Naive thymus-derived CD4-positive, alpha-beta T cell (primary cell): Measurements from ENCODE around the gene SLC51B. TPM values are rescaled to one million over a fixed set of nuclear protein-coding genes. Genes with fewer than 3 reads are reported as not detected.
"Not testable (repeated sequence)": the region's sequence is repeated elsewhere in the genome, so short reads cannot be mapped to it uniquely, and the experiment has no call there.

Experiments used
- ATAC-seq: fragments of 150-1000 bp; cut with Tn5 transposase; 2 replicates; pipeline ENCODE4 v1.10.0; 2021; ENCODE audit warnings: mild to moderate bottlenecking, moderate library complexity
- CTCF ChIA-PET: fragments of 350-600 bp; sonication (Branson Sonifier 250); formaldehyde crosslinking; loops from one replicate; lab custom pipeline; 2021; ENCODE audit warnings: antibody characterized with exemption; lab: Charles Lee
- POLR2A ChIA-PET: fragments of 350-600 bp; sonication (Branson Sonifier 250); formaldehyde crosslinking; loops from one replicate; lab custom pipeline; 2021; ENCODE audit warnings: antibody characterized with exemption, inconsistent platforms; lab: Charles Lee
- DNase-seq, 9 donors: peaks; one replicate each; pipeline versions ENCODE4 v3.0.0 to v3.0.0-alpha.2; 2020 to 2022; ENCODE audit warnings: mixed read lengths in 1 of 9
- H3K27ac ChIP-seq: one replicate; pipeline ENCODE4 v1.7.0; 2013; ENCODE audit warnings: mild to moderate bottlenecking, low read depth, low read length, moderate library complexity
- H3K27me3 ChIP-seq, 2 donors: one replicate each; pipeline ENCODE4 v1.7.0; 2013; ENCODE audit warnings: low read length in 2 of 2, mild to moderate bottlenecking in 2 of 2, moderate library complexity in 2 of 2; ENCODE audit not compliant: control insufficient read depth in 2 of 2, insufficient read depth in 2 of 2
- H3K36me3 ChIP-seq, 3 experiments: 1 replicate in 2 of 3; 2 replicates in 1 of 3; pipeline ENCODE4 v1.7.0; 2013; ENCODE audit warnings: low read length in 3 of 3, mild to moderate bottlenecking in 3 of 3, moderate library complexity in 1 of 3; ENCODE audit not compliant: insufficient read depth in 3 of 3, control insufficient read depth in 2 of 3
- H3K4me1 ChIP-seq, 2 donors: one replicate each; pipeline ENCODE4 v1.7.0; 2013; ENCODE audit warnings: low read length in 2 of 2, mild to moderate bottlenecking in 2 of 2, moderate library complexity in 1 of 2; ENCODE audit not compliant: control insufficient read depth in 2 of 2, insufficient read depth in 2 of 2
- H3K4me3 ChIP-seq: 2 replicates; pipeline ENCODE4 v1.7.0; 2013; ENCODE audit warnings: mild to moderate bottlenecking, low read length
- H3K9me3 ChIP-seq, 3 experiments: 1 replicate in 2 of 3; 2 replicates in 1 of 3; pipeline ENCODE4 v1.7.0; 2013; ENCODE audit warnings: low read length in 3 of 3; ENCODE audit not compliant: control insufficient read depth in 2 of 3
- H3K27ac Mint-ChIP-seq, 9 donors: one replicate each; pipeline ENCODE4 v1.8.0; 2020 to 2022; ENCODE audit warnings: mixed read lengths in 9 of 9, mild to moderate bottlenecking in 8 of 9, moderate library complexity in 5 of 9, inconsistent platforms in 2 of 9
- H3K27me3 Mint-ChIP-seq, 5 donors: one replicate each; pipeline ENCODE4 v1.8.0; 2021 to 2022; ENCODE audit warnings: mixed read lengths in 5 of 5, mild to moderate bottlenecking in 1 of 5
- H3K36me3 Mint-ChIP-seq, 5 donors: one replicate each; pipeline ENCODE4 v1.8.0; 2020 to 2022; ENCODE audit warnings: mixed read lengths in 5 of 5, mild to moderate bottlenecking in 3 of 5, inconsistent platforms in 1 of 5
- H3K4me1 Mint-ChIP-seq, 7 donors: one replicate each; pipeline ENCODE4 v1.8.0; 2020 to 2022; ENCODE audit warnings: mixed read lengths in 7 of 7, mild to moderate bottlenecking in 3 of 7, inconsistent platforms in 1 of 7
- H3K4me3 Mint-ChIP-seq, 10 donors: one replicate each; pipeline ENCODE4 v1.8.0; 2020 to 2022; ENCODE audit warnings: mild to moderate bottlenecking in 10 of 10, mixed read lengths in 10 of 10, moderate library complexity in 6 of 10, inconsistent platforms in 2 of 10
- H3K9me3 Mint-ChIP-seq, 11 donors: one replicate each; pipeline ENCODE4 v1.8.0; 2020 to 2022; ENCODE audit warnings: mixed read lengths in 11 of 11, mild to moderate bottlenecking in 4 of 11, inconsistent platforms in 1 of 11, moderate library complexity in 1 of 11
- intact Hi-C, 2 donors: fragments of 100-400 bp; cut with micrococcal nuclease; formaldehyde crosslinking; loops; one replicate each; pipeline ENCODE4 v1.15.1; 2023
- polyA plus RNA-seq, 2 donors: library from polyadenylated mRNA; unstranded; fragments of 300-500 nt; fragmentation: Illumina TruSeq; gene quantifications; one replicate each; pipeline ENCODE4 v1.2.3, GENCODE V29; 2021
- total RNA-seq, 6 experiments: library from RNA in 5 of 6; stranded (reverse) in 5 of 6; gene quantifications; 1 replicate in 5 of 6; 2 replicates in 1 of 6; pipeline ENCODE4 v1.2.3 and lab custom pipeline; 2021 to 2026

The SLC51B gene
- total and polyA plus RNA-seq, 7 experiments from 2014 or later: not detected

DNA sequence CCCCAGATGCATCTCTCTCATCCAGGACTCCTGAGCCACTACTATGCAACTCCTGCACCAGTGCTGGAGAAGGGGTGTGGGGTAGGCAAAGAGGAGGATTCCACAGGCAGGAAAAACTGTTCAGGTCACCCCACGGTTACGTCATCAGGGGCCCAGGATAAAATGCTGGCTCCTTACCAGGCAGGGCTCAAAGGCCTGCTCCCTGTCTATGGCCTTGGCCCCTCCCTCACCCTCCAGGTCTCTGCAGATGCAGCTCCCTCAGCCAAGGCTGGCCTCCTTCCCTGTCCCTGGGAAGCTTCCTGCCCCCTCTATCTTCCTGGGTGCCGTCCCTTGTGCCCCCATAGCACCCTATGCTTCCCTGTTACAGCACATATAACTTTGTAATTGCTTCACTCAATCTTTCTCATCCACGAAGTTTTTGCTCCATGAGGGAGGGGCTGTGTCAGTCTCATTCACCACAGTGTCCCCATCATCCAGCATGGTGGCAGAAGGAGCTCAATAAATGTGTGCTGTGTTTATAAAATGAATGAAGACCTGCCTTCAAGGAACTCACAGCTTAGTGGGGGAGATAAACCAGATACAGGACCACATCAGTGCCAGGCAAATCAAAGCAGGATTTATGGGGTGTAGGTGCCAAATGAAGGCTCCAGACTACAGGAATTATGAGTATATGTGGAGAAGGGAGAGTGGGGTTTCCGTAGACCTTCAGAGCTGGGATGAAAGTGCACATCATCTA lies 50.0 kb downstream of the SLC51B start:
- ChIA-PET POLR2A (no interaction called here), CTCF (interaction anchor here (0.7 to 0.8 kb wide), 2 partner anchors 14 to 176 kb away, joined by 3 read pairs; no protein-coding TSS in a partner anchor)
- Histone ChIP-seq H3K4me3 (no peak overlapping the region), H3K27me3 (no peaks in the 10 kb centered on the region), H3K4me1 (no peaks in the 10 kb centered on the region), H3K27ac (no peak overlapping the region), H3K9me3 (no peaks in the 10 kb centered on the region), H3K36me3 (peaks cover 0 to 32% (median 10%) of the 10 kb centered on the region in 3 experiments)
- Mint-ChIP-seq H3K4me3 (no peak overlapping the region), H3K4me1 (no peaks in the 10 kb centered on the region), H3K9me3 (no peaks in the 10 kb centered on the region), H3K27ac (no peak overlapping the region), H3K27me3 (no peaks in the 10 kb centered on the region), H3K36me3 (peaks cover 2 to 25% (median 12%) of the 10 kb centered on the region in 5 donors)
- intact Hi-C loops: no loop called here
- ATAC-seq (no peak), DNase-seq (no peak)

DNA sequence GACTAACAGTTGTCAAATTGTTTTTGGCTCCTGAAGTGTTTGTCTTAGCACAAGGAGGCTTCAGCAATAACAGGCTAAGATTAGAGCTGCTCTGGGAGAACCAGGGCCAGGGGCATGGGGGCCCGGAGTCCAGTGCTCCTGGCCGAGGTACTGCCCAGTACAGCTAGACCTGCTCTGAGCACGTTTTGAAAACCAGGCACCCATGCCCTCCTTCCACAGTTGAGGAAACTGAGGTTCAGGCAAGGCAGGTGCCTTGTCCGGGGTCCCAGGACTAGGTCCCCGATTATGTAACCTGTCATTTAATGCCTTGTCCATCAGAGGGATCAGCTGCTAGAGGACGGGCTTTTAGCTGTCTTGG lies 50.5 kb downstream of the SLC51B start:
- CTCF ChIA-PET: interaction anchor here (0.7 to 0.8 kb wide), 2 partner anchors 13 to 175 kb away, joined by 3 read pairs; no protein-coding TSS in a partner anchor
- H3K4me3 Mint-ChIP-seq: no peak overlapping the region

DNA sequence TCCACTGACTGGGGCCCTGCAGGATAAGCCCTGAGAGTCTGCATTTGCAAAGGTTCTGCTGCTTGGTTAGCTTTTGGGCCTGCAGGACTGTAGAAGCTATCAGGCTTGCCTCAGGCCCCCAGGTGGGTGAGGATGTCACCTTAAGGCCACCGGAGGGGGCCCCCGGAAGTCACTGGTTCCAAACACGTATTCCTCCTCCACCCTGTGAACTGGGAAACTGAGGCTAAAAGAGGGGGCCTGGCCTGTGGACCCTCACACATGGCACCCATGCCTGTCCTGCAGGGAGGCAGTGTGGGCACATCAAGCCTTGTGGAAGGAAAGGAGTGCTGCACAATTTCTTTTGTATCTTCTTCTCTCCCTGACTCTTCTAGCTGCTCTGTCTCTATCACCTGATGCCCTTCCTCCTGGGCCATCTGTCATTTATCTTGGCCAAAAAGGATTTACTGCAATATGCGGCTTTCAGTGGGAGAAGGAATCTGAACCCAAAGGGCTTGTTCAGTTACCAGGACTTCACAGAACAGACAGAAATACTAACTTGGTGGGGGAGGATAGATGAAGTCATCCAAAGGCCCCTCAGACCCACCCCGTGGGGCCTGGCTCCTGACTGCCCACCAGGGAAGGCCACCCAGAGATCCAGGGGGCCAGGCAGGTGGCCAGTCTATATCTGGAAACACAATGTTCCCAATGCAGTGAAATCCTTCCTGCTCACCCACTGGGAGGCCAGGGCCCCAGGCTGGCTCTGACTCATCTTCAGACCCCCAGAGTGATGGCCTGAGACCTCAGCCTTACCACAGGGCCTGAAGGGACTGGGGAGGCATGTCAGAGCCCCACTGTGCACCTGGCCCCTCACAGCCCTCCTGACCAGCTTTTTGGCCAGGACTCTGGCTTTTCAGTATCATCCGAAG lies 51.5 kb downstream of the SLC51B start:
- DNase-seq (no peak), ATAC-seq (no peak)
- Mint-ChIP-seq H3K27ac (no peak overlapping the region), H3K36me3 (peaks cover 4 to 36% (median 17%) of the 10 kb centered on the region in 5 donors), H3K4me1 (peaks cover 0 to 9% (median 4%) of the 10 kb centered on the region in 7 donors), H3K9me3 (no peaks in the 10 kb centered on the region), H3K4me3 (no peak overlapping the region), H3K27me3 (no peaks in the 10 kb centered on the region)
- POLR2A ChIA-PET: no interaction called here
- CTCF ChIA-PET: no interaction called here
- intact Hi-C loops: no loop called here
- Histone ChIP-seq H3K9me3 (no peaks in the 10 kb centered on the region), H3K36me3 (peaks cover 0 to 47% (median 12%) of the 10 kb centered on the region in 3 experiments), H3K27ac (no peak overlapping the region), H3K4me3 (no peak overlapping the region), H3K4me1 (no peaks in the 10 kb centered on the region), H3K27me3 (no peaks in the 10 kb centered on the region)

More for the DNA sequence above, 50.5 kb downstream of the SLC51B start:
- no peaks in the 10 kb centered on the region for H3K9me3 ChIP-seq
- intact Hi-C loops: no loop called here
- POLR2A ChIA-PET: no interaction called here
- Mint-ChIP-seq H3K27me3 (no peaks in the 10 kb centered on the region), H3K9me3 (no peaks in the 10 kb centered on the region), H3K27ac (no peak overlapping the region), H3K4me1 (peaks cover 0 to 3% (median 0%) of the 10 kb centered on the region in 7 donors), H3K36me3 (peaks cover 2 to 30% (median 12%) of the 10 kb centered on the region in 5 donors)
- H3K27ac ChIP-seq: no peak overlapping the region
- H3K4me1 ChIP-seq: no peaks in the 10 kb centered on the region
- ATAC-seq: no peak
- no peaks in the 10 kb centered on the region for H3K27me3 ChIP-seq
- H3K36me3 ChIP-seq: peaks cover 0 to 37% (median 12%) of the 10 kb centered on the region in 3 experiments
- H3K4me3 ChIP-seq: no peak overlapping the region
- no peak for DNase-seq

DNA sequence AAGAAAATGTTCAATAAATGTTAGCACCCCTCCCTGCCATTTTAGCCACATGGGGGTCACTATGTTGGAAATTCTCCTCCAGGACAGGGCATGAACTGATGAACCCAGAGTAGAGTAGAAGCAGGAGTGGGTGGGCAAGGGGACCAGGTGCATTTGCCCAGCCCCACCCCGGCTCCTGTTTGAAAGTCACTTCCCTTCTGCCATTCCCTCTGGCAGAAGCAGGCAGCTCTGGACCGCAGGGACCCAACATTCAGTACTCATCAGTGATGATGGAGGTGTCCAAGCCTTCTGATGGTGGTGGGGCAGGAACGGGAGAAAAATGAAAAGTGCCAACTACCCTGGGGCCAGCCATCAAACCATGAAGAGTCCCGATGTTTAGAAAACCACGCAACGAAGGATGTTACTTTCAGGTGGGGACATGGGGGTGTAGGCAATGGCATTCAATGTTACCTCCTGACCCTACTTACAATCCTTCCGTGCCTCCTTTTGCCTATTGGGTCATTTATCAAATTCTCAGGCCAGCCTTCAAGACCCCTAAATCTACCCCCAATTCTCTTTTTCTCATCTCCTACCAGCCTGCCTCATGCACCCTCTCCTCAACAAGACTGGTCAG lies 52.6 kb downstream of the SLC51B start:
- Histone ChIP-seq H3K27me3 (no peaks in the 10 kb centered on the region), H3K27ac (no peak overlapping the region), H3K36me3 (peaks cover 0 to 48% (median 12%) of the 10 kb centered on the region in 3 experiments), H3K9me3 (no peaks in the 10 kb centered on the region), H3K4me1 (no peaks in the 10 kb centered on the region), H3K4me3 (no peak overlapping the region)
- peaks cover 5 to 37% (median 17%) of the 10 kb centered on the region in 5 donors for H3K36me3 Mint-ChIP-seq
- POLR2A ChIA-PET: no interaction called here
- H3K9me3 Mint-ChIP-seq: no peaks in the 10 kb centered on the region
- no peak overlapping the region for H3K27ac Mint-ChIP-seq
- intact Hi-C loops: no loop called here
- no peaks in the 10 kb centered on the region for H3K27me3 Mint-ChIP-seq
- no peak for ATAC-seq
- no peak for DNase-seq
- no peak overlapping the region for H3K4me3 Mint-ChIP-seq
- CTCF ChIA-PET: no interaction called here
- peaks cover 0 to 10% (median 5%) of the 10 kb centered on the region in 7 donors for H3K4me1 Mint-ChIP-seq

DNA sequence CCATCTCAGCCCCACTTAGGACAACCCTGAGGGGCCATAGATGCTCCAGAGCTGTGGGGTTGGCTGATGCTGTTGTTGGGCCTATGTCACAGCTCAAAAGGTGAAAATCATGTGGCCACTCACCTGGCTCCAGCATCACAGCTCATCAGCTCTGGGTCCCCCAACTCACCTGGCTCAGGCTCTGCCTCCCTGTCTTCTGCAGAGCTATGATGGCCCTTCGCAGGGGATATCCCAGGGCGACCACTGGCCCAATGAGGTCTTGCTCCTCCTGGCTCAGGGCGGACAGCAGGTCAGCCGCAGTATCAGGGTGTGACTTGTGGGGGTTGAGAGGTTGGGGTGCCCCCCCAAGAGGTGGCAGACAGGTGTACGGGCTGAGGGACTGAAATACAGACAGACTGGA lies 54.1 kb downstream of the SLC51B start:
- no peaks in the 10 kb centered on the region for H3K9me3 ChIP-seq
- no peak overlapping the region for H3K27ac Mint-ChIP-seq
- no peak overlapping the region for H3K4me3 ChIP-seq
- H3K4me1 Mint-ChIP-seq: peaks cover 0 to 12% (median 5%) of the 10 kb centered on the region in 7 donors
- H3K27me3 ChIP-seq: no peaks in the 10 kb centered on the region
- peaks cover 7 to 48% (median 17%) of the 10 kb centered on the region in 5 donors for H3K36me3 Mint-ChIP-seq
- ChIA-PET POLR2A (interaction anchor here (0.8 kb wide), 1 partner anchor 34 kb away, joined by 3 read pairs; no protein-coding TSS in a partner anchor), CTCF (no interaction called here)
- ATAC-seq (no peak), DNase-seq (no peak)
- H3K27ac ChIP-seq: no peak overlapping the region
- no peaks in the 10 kb centered on the region for H3K9me3 Mint-ChIP-seq
- intact Hi-C loops: no loop called here
- no peaks in the 10 kb centered on the region for H3K4me1 ChIP-seq
- no peaks in the 10 kb centered on the region for H3K27me3 Mint-ChIP-seq
- H3K36me3 ChIP-seq: peaks cover 0 to 54% (median 12%) of the 10 kb centered on the region in 3 experiments
- H3K4me3 Mint-ChIP-seq: no peak overlapping the region

DNA sequence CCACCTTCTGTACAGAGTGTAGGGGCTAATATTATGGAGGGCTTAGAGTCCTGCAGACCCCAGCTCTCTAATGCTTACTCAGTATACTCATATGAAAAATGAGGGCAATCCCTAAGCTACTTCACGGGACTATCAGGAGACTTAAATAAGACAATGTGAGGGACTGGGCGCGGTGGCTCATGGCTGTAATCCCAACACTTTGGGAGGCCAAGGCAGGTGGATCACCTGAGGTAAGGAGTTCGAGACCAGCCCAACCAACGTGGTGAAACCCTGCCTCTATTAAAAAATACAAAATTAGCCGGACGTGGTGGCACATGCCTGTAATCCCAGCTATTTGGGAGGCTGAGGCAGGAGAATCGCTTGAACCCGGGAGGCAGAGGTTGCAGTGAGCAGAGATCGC lies 54.6 kb downstream of the SLC51B start:
- H3K27ac ChIP-seq, H3K4me1 ChIP-seq, H3K9me3 ChIP-seq, H3K4me3 Mint-ChIP-seq, intact Hi-C loops, DNase-seq, ATAC-seq, H3K27ac Mint-ChIP-seq, H3K4me3 ChIP-seq, CTCF ChIA-PET, H3K9me3 Mint-ChIP-seq, H3K27me3 Mint-ChIP-seq, H3K27me3 ChIP-seq: not testable (repeated sequence)
- H3K36me3 ChIP-seq: peaks cover 0 to 54% (median 12%) of the 10 kb centered on the region in 3 experiments
- peaks cover 7 to 51% (median 17%) of the 10 kb centered on the region in 5 donors for H3K36me3 Mint-ChIP-seq
- POLR2A ChIA-PET: interaction anchor here (0.8 kb wide), 1 partner anchor 35 kb away, joined by 3 read pairs; no protein-coding TSS in a partner anchor
- H3K4me1 Mint-ChIP-seq: peaks cover 0 to 12% (median 5%) of the 10 kb centered on the region in 7 donors
